K562 (cell line): Measurements from ENCODE around the gene ARMC12.

Source experiments
- EP300 ChIP-seq: IDR thresholded peaks from 2 replicates; pipeline ENCODE4 v1.6.1; 2012; ENCODE audit warnings: low read length, improper control_type of control experiment
- FOXM1 ChIP-seq, 2 experiments: fragments of 450-650 bp in 1 of 2; sonication (generic) in 1 of 2; formaldehyde crosslinking in 1 of 2; IDR thresholded peaks; 2 replicates each; pipeline versions ENCODE4 v1.6.1 to v1.9.0; 2017 to 2022; ENCODE audit warnings: low read depth in 2 of 2, mild to moderate bottlenecking in 2 of 2, missing genetic modification reagents in 1 of 2, moderate library complexity in 1 of 2
- KDM1A ChIP-seq, 2 experiments: fragments of 450-650 bp; IDR thresholded peaks; 2 replicates each; pipeline ENCODE4 v1.6.1; 2016; ENCODE audit warnings: mild to moderate bottlenecking in 2 of 2
- PCBP2 ChIP-seq: fragments of 200-400 bp; formaldehyde crosslinking; IDR thresholded peaks from 2 replicates; pipeline ENCODE4 v1.6.1; 2018; ENCODE audit warnings: low read length, low read depth, mild to moderate bottlenecking, moderate library complexity; ENCODE audit not compliant: poor library complexity, severe bottlenecking
- PHF21A ChIP-seq: fragments of 450-650 bp; IDR thresholded peaks from 2 replicates; pipeline ENCODE4 v1.6.1; 2017; ENCODE audit warnings: low read depth, borderline replicate concordance
- XRCC4 ChIP-seq: IDR thresholded peaks from one replicate; pipeline ENCODE4 v1.6.1; 2011; ENCODE audit not compliant: insufficient read depth, insufficient read length; ENCODE audit errors: extremely low read depth
- ZNF140 ChIP-seq: fragments of 250-450 bp; sonication (Bioruptor Pico); IDR thresholded peaks from 2 replicates; pipeline ENCODE4 v1.8.0; 2021; ENCODE audit warnings: moderate library complexity, mild to moderate bottlenecking, inconsistent platforms
- ZNF224 ChIP-seq: sonication (generic); formaldehyde crosslinking; IDR thresholded peaks from 2 replicates; pipeline ENCODE4 v1.8.0; 2022; ENCODE audit warnings: mild to moderate bottlenecking, missing genetic modification reagents
- TF ChIP-seq, protein P1 (sequence below): IDR thresholded peaks from 2 replicates; pipeline ENCODE4 v1.6.1; 2012; ENCODE audit warnings: low read depth, low read length, improper control_type of control experiment, borderline replicate concordance
- TF ChIP-seq, protein P2 (sequence below), 3 experiments: IDR thresholded peaks in 2 of 3; conservative IDR thresholded peaks in 1 of 3; 2 replicates each; pipeline ENCODE4 v1.5.1; 2011 to 2012; ENCODE audit warnings: low read length in 3 of 3, mild to moderate bottlenecking in 3 of 3, control low read depth in 2 of 3, improper control_type of control experiment in 1 of 3, inconsistent platforms in 1 of 3, low read depth in 1 of 3, mixed read lengths in 1 of 3, moderate library complexity in 1 of 3; ENCODE audit not compliant: insufficient read depth in 2 of 3
- TF ChIP-seq, protein P3 (sequence below): fragments of 150-350 bp; conservative IDR thresholded peaks from 2 replicates; pipeline ENCODE4 v1.6.1; 2014; ENCODE audit warnings: low read length

DNA sequence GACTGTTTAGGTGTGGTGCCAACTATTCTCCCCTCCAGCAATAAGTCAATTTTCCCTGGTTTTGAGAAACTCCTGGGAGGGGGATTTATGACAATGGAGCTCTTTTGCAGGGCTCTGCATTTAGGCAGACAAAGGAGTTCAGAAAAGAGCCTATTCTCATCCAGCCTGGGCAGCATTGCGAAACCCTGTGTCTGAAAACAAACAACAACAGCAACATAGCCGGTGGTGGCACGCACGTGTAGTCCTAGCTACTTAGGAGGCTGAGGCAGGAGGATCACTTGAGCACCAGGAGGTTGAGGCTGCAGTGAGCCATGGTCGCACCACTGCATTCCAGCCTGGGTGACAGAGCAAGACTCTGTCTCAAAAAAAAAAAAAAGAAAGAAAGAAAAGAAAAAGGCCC, 53.9 kb downstream of the ARMC12 start:
- TF ChIP-seq, protein P1, sequence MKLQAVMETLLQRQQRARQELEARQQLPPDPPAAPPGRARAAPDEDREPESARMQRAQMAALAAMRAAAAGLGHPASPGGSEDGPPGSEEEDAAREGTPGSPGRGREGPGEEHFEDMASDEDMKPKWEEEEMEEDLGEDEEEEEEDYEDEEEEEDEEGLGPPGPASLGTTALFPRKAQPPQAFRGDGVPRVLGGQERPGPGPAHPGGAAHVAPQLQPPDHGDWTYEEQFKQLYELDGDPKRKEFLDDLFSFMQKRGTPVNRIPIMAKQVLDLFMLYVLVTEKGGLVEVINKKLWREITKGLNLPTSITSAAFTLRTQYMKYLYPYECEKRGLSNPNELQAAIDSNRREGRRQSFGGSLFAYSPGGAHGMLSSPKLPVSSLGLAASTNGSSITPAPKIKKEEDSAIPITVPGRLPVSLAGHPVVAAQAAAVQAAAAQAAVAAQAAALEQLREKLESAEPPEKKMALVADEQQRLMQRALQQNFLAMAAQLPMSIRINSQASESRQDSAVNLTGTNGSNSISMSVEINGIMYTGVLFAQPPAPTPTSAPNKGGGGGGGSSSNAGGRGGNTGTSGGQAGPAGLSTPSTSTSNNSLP = no peak
- TF ChIP-seq ZNF140 (CRISPR knock-in tag) = no peak
- no peak for TF ChIP-seq XRCC4
- TF ChIP-seq EP300 = no peak
- TF ChIP-seq, protein P2, sequence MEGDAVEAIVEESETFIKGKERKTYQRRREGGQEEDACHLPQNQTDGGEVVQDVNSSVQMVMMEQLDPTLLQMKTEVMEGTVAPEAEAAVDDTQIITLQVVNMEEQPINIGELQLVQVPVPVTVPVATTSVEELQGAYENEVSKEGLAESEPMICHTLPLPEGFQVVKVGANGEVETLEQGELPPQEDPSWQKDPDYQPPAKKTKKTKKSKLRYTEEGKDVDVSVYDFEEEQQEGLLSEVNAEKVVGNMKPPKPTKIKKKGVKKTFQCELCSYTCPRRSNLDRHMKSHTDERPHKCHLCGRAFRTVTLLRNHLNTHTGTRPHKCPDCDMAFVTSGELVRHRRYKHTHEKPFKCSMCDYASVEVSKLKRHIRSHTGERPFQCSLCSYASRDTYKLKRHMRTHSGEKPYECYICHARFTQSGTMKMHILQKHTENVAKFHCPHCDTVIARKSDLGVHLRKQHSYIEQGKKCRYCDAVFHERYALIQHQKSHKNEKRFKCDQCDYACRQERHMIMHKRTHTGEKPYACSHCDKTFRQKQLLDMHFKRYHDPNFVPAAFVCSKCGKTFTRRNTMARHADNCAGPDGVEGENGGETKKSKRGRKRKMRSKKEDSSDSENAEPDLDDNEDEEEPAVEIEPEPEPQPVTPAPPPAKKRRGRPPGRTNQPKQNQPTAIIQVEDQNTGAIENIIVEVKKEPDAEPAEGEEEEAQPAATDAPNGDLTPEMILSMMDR (IDR thresholded peaks at IDR 0.05 in 2 of 3, conservative IDR thresholded peaks at IDR 0.05 in 1 of 3; ENCODE audit: insufficient read depth in 2 of 3, low read depth in 1 of 3, low read length in 3 of 3) = no peak
- TF ChIP-seq PCBP2 = no peak
- no peak for TF ChIP-seq FOXM1 (IDR thresholded peaks at IDR 0.05; ENCODE audit: low read depth)
- no peak for TF ChIP-seq FOXM1 (CRISPR knock-in tag; IDR thresholded peaks at IDR 0.05; ENCODE audit: low read depth)
- no peak for TF ChIP-seq PHF21A
- no peak for TF ChIP-seq ZNF224
- TF ChIP-seq KDM1A (IDR thresholded peaks at IDR 0.05) = no peak
- TF ChIP-seq, protein P3, sequence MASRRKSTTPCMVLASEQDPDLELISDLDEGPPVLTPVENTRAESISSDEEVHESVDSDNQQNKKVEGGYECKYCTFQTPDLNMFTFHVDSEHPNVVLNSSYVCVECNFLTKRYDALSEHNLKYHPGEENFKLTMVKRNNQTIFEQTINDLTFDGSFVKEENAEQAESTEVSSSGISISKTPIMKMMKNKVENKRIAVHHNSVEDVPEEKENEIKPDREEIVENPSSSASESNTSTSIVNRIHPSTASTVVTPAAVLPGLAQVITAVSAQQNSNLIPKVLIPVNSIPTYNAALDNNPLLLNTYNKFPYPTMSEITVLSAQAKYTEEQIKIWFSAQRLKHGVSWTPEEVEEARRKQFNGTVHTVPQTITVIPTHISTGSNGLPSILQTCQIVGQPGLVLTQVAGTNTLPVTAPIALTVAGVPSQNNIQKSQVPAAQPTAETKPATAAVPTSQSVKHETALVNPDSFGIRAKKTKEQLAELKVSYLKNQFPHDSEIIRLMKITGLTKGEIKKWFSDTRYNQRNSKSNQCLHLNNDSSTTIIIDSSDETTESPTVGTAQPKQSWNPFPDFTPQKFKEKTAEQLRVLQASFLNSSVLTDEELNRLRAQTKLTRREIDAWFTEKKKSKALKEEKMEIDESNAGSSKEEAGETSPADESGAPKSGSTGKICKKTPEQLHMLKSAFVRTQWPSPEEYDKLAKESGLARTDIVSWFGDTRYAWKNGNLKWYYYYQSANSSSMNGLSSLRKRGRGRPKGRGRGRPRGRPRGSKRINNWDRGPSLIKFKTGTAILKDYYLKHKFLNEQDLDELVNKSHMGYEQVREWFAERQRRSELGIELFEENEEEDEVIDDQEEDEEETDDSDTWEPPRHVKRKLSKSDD = no peak
